ENCODE data around the gene PHETA1. TPM values are rescaled to one million over a fixed set of nuclear protein-coding genes. Genes with fewer than 3 reads are reported as not detected.

The PHETA1 gene

DNA sequence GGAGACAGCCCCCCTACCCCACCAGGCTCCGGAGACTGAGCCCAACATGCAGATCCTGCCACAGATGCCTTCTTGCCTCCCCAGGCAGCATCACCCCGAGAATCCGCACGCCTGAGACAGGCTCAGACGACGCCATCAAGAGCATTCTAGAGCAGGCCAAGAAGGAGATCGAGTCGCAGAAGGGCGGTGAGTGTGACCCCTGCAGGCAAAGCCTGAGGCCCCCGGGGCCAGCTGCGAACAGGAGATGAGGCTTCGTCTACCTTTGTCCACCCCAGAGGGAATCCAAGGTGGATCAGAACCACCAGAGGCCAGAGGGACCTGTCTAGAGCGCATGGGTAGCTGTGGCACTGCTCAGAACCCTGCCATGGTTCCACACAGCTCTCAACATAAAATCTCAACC, 56.9 kb downstream of the PHETA1 start:
- H3K36me3 ChIP-seq (ENCODE audit: insufficient read depth, low read length), result no peaks in the 10 kb centered on the region
- peaks cover 3% of the 10 kb centered on the region for H3K4me1 ChIP-seq (ENCODE audit: control insufficient read depth, insufficient read depth, low read length)
- no peak overlapping the region for H3K4me2 ChIP-seq (ENCODE audit: low read length)
- no peaks in the 10 kb centered on the region for H3K9me3 ChIP-seq (replicated peaks; ENCODE audit: low read length)
- peaks cover 23% of the 10 kb centered on the region for H3K27me3 ChIP-seq (ENCODE audit: control insufficient read depth, insufficient read depth, low read length)
- H3K9ac ChIP-seq (ENCODE audit: low read depth, low read length), result no peak overlapping the region
- H3K4me3 ChIP-seq (ENCODE audit: low read length), result no peak overlapping the region

- Histone ChIP-seq H3K9ac (ENCODE audit: low read depth, low read length) (no peak overlapping the region), H3K36me3 (ENCODE audit: insufficient read depth, low read length) (no peaks in the 10 kb centered on the region), H3K9me3 (replicated peaks; ENCODE audit: low read length) (no peaks in the 10 kb centered on the region), H3K4me1 (ENCODE audit: control insufficient read depth, insufficient read depth, low read length) (peaks cover 3% of the 10 kb centered on the region), H3K27me3 (ENCODE audit: control insufficient read depth, insufficient read depth, low read length) (peaks cover 19% of the 10 kb centered on the region), H3K4me3 (ENCODE audit: low read length) (no peak overlapping the region), H3K4me2 (ENCODE audit: low read length) (no peak overlapping the region)
These were observed 57.9 kb downstream of the PHETA1 start for GRCh38 chr12:111311011-111311410.

Small RNAs within 50 kb of the gene (small RNA-seq; reads per million reads assigned to genes)
- not detected for gene RNA5SP373

All from skeletal muscle satellite cell (primary cell).